Subcutaneous adipose tissue (tissue), 4 donors: Measurements from ENCODE around the gene C1QC. TPM values are rescaled to one million over a fixed set of nuclear protein-coding genes. Genes with fewer than 3 reads are reported as not detected.

Experiments used
- total RNA-seq, 4 donors: library from RNA; depleted of rRNA; stranded (reverse); fragments of >200 nt; gene quantifications; one replicate each; pipeline ENCODE4 v1.1.0, GENCODE V29; 2016
- TF ChIP-seq, protein P1 (sequence below): fragments of 450-650 bp; IDR thresholded peaks from one replicate; pipeline ENCODE4 v1.5.1; 2016; ENCODE audit warnings: low read depth, mild to moderate bottlenecking, control low read depth, antibody characterized with exemption, moderate library complexity

The C1QC gene
- total RNA-seq, 4 donors from 2014 or later: 149 to 714 (median 336) TPM

DNA sequence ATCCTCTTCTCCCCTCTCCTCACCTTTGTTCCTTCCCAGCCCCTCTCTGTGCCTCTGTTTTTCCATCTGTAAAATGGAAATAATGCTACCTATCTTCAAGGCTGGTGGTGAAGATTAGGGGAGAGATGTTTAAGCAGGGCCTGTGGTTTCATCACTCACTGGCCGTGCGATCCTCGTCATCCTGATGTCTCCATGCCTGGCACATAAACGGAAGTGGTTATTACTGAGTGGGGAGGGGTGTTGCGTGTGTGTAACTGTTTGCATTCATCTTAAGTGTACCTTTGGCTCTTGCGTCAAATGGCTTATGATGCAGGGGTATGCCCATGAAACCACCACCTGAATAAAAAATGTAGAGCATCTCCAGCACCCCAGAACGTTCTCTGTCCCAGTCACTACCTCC, 24.2 kb upstream of the C1QC start:
- TF ChIP-seq, protein P1, sequence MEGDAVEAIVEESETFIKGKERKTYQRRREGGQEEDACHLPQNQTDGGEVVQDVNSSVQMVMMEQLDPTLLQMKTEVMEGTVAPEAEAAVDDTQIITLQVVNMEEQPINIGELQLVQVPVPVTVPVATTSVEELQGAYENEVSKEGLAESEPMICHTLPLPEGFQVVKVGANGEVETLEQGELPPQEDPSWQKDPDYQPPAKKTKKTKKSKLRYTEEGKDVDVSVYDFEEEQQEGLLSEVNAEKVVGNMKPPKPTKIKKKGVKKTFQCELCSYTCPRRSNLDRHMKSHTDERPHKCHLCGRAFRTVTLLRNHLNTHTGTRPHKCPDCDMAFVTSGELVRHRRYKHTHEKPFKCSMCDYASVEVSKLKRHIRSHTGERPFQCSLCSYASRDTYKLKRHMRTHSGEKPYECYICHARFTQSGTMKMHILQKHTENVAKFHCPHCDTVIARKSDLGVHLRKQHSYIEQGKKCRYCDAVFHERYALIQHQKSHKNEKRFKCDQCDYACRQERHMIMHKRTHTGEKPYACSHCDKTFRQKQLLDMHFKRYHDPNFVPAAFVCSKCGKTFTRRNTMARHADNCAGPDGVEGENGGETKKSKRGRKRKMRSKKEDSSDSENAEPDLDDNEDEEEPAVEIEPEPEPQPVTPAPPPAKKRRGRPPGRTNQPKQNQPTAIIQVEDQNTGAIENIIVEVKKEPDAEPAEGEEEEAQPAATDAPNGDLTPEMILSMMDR: no peak

- TF ChIP-seq, protein P1: no peak
These were observed 23.6 kb upstream of the C1QC start for GRCh38 chr1:22619798-22620197.

DNA sequence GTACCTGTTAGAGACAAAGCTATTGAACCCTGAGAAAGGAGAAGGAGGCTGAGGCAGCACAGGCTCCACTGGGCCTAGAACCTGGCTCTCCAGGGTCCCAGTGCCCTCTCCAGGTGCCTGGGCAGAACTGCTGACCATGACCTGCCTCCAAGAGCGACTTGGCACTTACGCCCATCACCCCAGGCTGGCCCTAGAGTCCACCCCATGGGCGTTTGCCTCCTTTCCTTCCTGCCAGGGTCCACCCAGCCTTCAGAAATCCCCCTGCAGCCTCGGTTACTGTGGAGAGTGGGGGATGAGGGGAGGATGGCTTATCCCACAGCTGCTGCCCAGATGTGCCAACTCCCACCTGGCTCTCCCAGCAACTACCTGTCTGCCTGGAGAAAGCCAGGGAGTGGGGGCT, 21.7 kb upstream of the C1QC start:
- TF ChIP-seq, protein P1: no peak

DNA sequence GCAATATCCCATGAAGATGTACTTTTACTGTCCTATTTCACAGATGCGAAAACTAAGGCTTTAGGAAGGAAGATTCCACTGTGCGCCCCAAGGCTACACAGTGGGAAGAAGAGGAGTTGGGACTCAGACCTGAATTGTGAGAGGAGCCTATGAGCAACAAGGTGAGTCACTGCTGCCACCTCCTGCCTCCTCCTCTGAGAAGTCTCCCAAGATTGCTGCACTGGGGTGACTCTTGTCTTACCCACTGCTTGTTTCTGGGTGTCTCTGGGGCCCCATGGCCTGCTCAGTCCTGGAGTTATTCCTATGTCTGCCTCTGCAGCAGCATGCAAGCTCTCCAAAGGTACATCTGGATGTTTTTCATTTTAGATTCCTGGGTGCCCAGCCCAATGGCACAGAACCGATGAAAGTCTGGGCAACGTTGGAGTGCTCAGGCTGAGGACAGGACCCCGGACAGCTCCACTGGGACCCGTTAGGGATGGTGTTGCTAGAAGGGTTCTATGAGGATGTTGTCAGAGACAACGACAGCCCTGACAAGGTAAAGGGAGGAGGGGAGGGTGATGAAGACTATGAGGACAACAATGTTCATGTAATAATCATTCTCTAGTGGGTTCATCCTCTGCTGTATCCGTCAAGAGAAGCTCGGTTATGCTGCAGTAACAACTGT, 18.0 kb upstream of the C1QC start:
- TF ChIP-seq, protein P1: no peak

DNA sequence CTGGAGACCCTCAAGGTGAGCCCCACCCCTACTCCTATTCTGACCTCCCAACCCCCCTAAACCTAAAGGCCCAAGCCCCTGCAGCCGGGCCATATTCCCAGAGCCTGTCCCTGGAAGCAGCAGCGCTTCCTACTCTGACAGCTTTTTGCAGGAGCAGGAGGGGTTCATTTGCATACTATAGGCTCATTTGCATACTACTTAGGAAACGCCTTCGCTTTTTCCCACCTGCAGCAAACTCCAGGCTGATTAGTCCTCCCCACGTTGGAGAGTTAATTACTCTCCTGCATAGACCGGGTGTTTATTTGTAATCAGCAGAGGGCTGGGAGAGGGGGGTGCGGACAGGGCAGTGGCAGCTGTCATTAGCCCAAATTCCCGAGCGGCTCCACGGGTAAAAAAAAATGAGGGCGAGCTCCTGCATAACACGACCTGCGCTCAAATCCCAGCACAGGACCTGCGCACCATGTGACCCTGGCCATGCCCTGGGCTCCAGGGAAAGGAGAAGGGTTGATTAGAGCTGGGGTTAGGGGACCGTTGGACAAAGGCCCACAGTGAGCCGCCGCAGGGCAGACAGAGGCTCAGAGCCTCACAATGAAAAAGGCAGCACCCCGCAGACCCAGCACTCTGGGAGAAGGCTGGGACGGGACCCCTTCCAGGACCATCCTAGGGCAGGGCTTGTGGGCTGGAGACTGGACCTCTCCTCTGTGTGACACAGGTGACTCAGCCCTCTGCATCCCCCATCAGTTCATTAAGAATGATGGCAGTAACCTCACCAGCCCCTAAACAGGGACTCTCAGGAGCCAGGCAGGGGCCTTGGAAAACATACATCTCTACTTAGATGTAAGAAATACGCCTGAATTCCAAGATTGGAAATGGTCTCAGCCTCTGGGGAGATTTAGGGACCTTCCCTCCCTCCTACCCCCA, 16.9 kb upstream of the C1QC start:
- TF ChIP-seq, protein P1: no peak

- TF ChIP-seq, protein P1: no peak
These were observed 16.1 kb upstream of the C1QC start for GRCh38 chr1:22627331-22627730.

- TF ChIP-seq, protein P1: no peak
These were observed 14.6 kb upstream of the C1QC start for GRCh38 chr1:22628698-22629444.
